Parathyroid adenoma (tissue), 2 donors: Measurements from ENCODE around the gene COMMD10.

Experiments
- H2AFZ ChIP-seq: fragments of 300-600 bp; sonication (generic); one replicate; pipeline ENCODE4 v1.7.0; 2017; ENCODE audit warnings: antibody characterized with exemption, mild to moderate bottlenecking
- H3K27ac ChIP-seq: fragments of 300-600 bp; sonication (generic); one replicate; pipeline ENCODE4 v1.7.0; 2017
- H3K27me3 ChIP-seq: fragments of 300-600 bp; sonication (generic); one replicate; pipeline ENCODE4 v1.7.0; 2017; ENCODE audit warnings: low read length; ENCODE audit not compliant: control insufficient read depth, insufficient read depth
- H3K36me3 ChIP-seq: fragments of 300-600 bp; sonication (generic); one replicate; pipeline ENCODE4 v1.7.0; 2017; ENCODE audit warnings: low read length; ENCODE audit not compliant: control insufficient read depth, insufficient read depth
- H3K4me1 ChIP-seq: fragments of 300-600 bp; sonication (generic); one replicate; pipeline ENCODE4 v1.7.0; 2017; ENCODE audit warnings: control low read depth
- H3K4me2 ChIP-seq: fragments of 300-600 bp; sonication (generic); one replicate; pipeline ENCODE4 v1.7.0; 2017; ENCODE audit warnings: low read length
- H3K4me3 ChIP-seq: fragments of 300-600 bp; sonication (generic); one replicate; pipeline ENCODE4 v1.7.0; 2017; ENCODE audit warnings: low read depth, low read length
- H3K79me2 ChIP-seq: fragments of 300-600 bp; sonication (generic); one replicate; pipeline ENCODE4 v1.7.0; 2017; ENCODE audit warnings: control low read depth
- H3K9ac ChIP-seq: fragments of 300-600 bp; sonication (generic); one replicate; pipeline ENCODE4 v1.7.0; 2017; ENCODE audit warnings: mild to moderate bottlenecking
- H3K9me3 ChIP-seq: fragments of 300-600 bp; sonication (generic); one replicate; pipeline ENCODE4 v1.7.0; 2017; ENCODE audit warnings: low read length; ENCODE audit not compliant: control insufficient read depth
- CTCF ChIP-seq: fragments of 300-600 bp; sonication (generic); IDR thresholded peaks from one replicate; pipeline ENCODE4 v1.7.0; 2017; ENCODE audit warnings: antibody characterized with exemption, mild to moderate bottlenecking
- donor health status: primary hyperparathyroidism.

The COMMD10 gene

GRCh38 chr5:116273448-116274242, 188.8 kb downstream of the COMMD10 start:
- no peaks in the 10 kb centered on the region for H3K4me1 ChIP-seq
- H3K27me3 ChIP-seq, result no peaks in the 10 kb centered on the region
- no peaks in the 10 kb centered on the region for H3K79me2 ChIP-seq
- TF ChIP-seq CTCF, result no peak
- H3K36me3 ChIP-seq, result no peaks in the 10 kb centered on the region
- no peak overlapping the region for H2AFZ ChIP-seq
- no peak overlapping the region for H3K27ac ChIP-seq
- H3K4me2 ChIP-seq, result no peak overlapping the region
- no peak overlapping the region for H3K9ac ChIP-seq
- H3K4me3 ChIP-seq, result no peak overlapping the region
- H3K9me3 ChIP-seq, result no peaks in the 10 kb centered on the region

GRCh38 chr5:116274251-116274650, 189.4 kb downstream of the COMMD10 start:
- no peak overlapping the region for H2AFZ ChIP-seq
- TF ChIP-seq CTCF, result no peak
- H3K27me3 ChIP-seq, result no peaks in the 10 kb centered on the region
- H3K4me2 ChIP-seq, result no peak overlapping the region
- no peak overlapping the region for H3K9ac ChIP-seq
- no peaks in the 10 kb centered on the region for H3K9me3 ChIP-seq
- H3K27ac ChIP-seq, result no peak overlapping the region
- H3K79me2 ChIP-seq, result no peaks in the 10 kb centered on the region
- H3K36me3 ChIP-seq, result no peaks in the 10 kb centered on the region
- no peak overlapping the region for H3K4me3 ChIP-seq
- H3K4me1 ChIP-seq, result no peaks in the 10 kb centered on the region

GRCh38 chr5:116275282-116275681, 190.5 kb downstream of the COMMD10 start:
- Histone ChIP-seq H3K9me3 (no peaks in the 10 kb centered on the region), H2AFZ (no peak overlapping the region), H3K27me3 (no peaks in the 10 kb centered on the region), H3K4me2 (no peak overlapping the region), H3K9ac (no peak overlapping the region), H3K27ac (no peak overlapping the region), H3K79me2 (no peaks in the 10 kb centered on the region), H3K4me1 (no peaks in the 10 kb centered on the region), H3K4me3 (no peak overlapping the region), H3K36me3 (no peaks in the 10 kb centered on the region)
- TF ChIP-seq CTCF, result no peak

- Histone ChIP-seq H3K4me2 (no peak overlapping the region), H3K9ac (no peak overlapping the region), H3K36me3 (no peaks in the 10 kb centered on the region), H3K9me3 (no peaks in the 10 kb centered on the region), H3K79me2 (no peaks in the 10 kb centered on the region), H3K27me3 (no peaks in the 10 kb centered on the region), H3K27ac (no peak overlapping the region), H2AFZ (no peak overlapping the region), H3K4me1 (peaks cover 2% of the 10 kb centered on the region), H3K4me3 (no peak overlapping the region)
- no peak for TF ChIP-seq CTCF
These were observed 192.1 kb downstream of the COMMD10 start for GRCh38 chr5:116276952-116277351.
